Smooth muscle cell (in vitro differentiated cells): ENCODE data around the gene METTL23. TPM values are rescaled to one million over a fixed set of nuclear protein-coding genes. Genes with fewer than 3 reads are reported as not detected.
"Not testable (repeated sequence)": the region's sequence is repeated elsewhere in the genome, so short reads cannot be mapped to it uniquely, and the experiment has no call there.

Experiments
- DNase-seq: peaks from one replicate; lab custom pipeline; 2025; ENCODE audit not compliant: unreplicated experiment; lab: John Stamatoyannopoulos, UW
- H2AFZ ChIP-seq: fragments of 200-600 bp; sonication (generic); 2 replicates; pipeline ENCODE4 v1.6.0; 2016; ENCODE audit warnings: antibody characterized with exemption, low read depth, mild to moderate bottlenecking
- H3F3A ChIP-seq: fragments of 200-600 bp; sonication (generic); 2 replicates; pipeline ENCODE4 v1.6.0; 2017; ENCODE audit warnings: antibody characterized with exemption, low read depth
- H3K27ac ChIP-seq: fragments of 200-600 bp; sonication (generic); 2 replicates; pipeline ENCODE4 v1.5.1; 2016; ENCODE audit warnings: low read depth, mild to moderate bottlenecking
- H3K27me3 ChIP-seq: fragments of 200-600 bp; sonication (generic); 2 replicates; pipeline ENCODE4 v1.6.1; 2016; ENCODE audit warnings: low read depth, mild to moderate bottlenecking
- H3K36me3 ChIP-seq: fragments of 200-600 bp; sonication (generic); 2 replicates; pipeline ENCODE4 v1.5.1; 2016; ENCODE audit warnings: low read depth
- H3K4me1 ChIP-seq: fragments of 200-600 bp; sonication (generic); 2 replicates; pipeline ENCODE4 v1.5.1; 2016; ENCODE audit warnings: low read depth
- H3K4me2 ChIP-seq: fragments of 200-600 bp; sonication (generic); 2 replicates; pipeline ENCODE4 v1.6.0; 2016; ENCODE audit warnings: mild to moderate bottlenecking
- H3K4me3 ChIP-seq: fragments of 200-600 bp; sonication (generic); 2 replicates; pipeline ENCODE4 v1.5.1; 2016; ENCODE audit warnings: mild to moderate bottlenecking
- H3K79me2 ChIP-seq: fragments of 200-600 bp; sonication (generic); 2 replicates; pipeline ENCODE4 v1.6.0; 2016; ENCODE audit warnings: low read depth, mild to moderate bottlenecking
- H3K9ac ChIP-seq: fragments of 200-600 bp; sonication (generic); 2 replicates; pipeline ENCODE4 v1.6.0; 2016; ENCODE audit warnings: low read depth
- H3K9me3 ChIP-seq: fragments of 200-600 bp; sonication (generic); replicated peaks from 2 replicates; pipeline ENCODE4 v1.5.1; 2016; ENCODE audit warnings: low read depth
- H4K20me1 ChIP-seq: fragments of 200-600 bp; sonication (generic); 2 replicates; pipeline ENCODE4 v1.6.0; 2016; ENCODE audit warnings: low read depth
- CTCF ChIP-seq: fragments of 200-600 bp; sonication (generic); IDR thresholded peaks from 2 replicates; pipeline ENCODE4 v1.5.1; 2017; ENCODE audit warnings: borderline replicate concordance, mild to moderate bottlenecking, antibody characterized with exemption; ENCODE audit not compliant: insufficient read depth, poor library complexity, severe bottlenecking
- WGBS: methylation state at CpG from one replicate; pipeline ENCODE4 v1.1.7; 2016; ENCODE audit warnings: low lambda C conversion rate; 5-methylcytosine and 5-hydroxymethylcytosine counted together
- polyA plus RNA-seq: library from polyadenylated mRNA; unstranded; fragments of >200 nt; fragmentation: Nextera tagmentation; extraction: Ambion mirVana; gene quantifications from 2 replicates; pipeline ENCODE4 v1.2.1, GENCODE V29; 2016
- total RNA-seq: library from RNA; depleted of rRNA; stranded (reverse); fragments of >200 nt; gene quantifications from 2 replicates; pipeline ENCODE4 v1.2.3, GENCODE V29; 2014

Gene METTL23
- total and polyA plus RNA-seq, 2 experiments from 2014 or later = 28.2 to 47.1 TPM

GRCh38 chr17:76696763-76697701 is 29.6 kb upstream of the METTL23 start:
- H4K20me1 ChIP-seq = peaks cover 98% of the 10 kb centered on the region
- H3K4me1 ChIP-seq = peaks cover 41% of the 10 kb centered on the region
- H2AFZ ChIP-seq = no peak overlapping the region
- no peak for DNase-seq
- no peaks in the 10 kb centered on the region for H3K9me3 ChIP-seq
- H3K27ac ChIP-seq = no peak overlapping the region
- H3K4me3 ChIP-seq = no peak overlapping the region
- no peaks in the 10 kb centered on the region for H3K36me3 ChIP-seq
- peaks cover 13% of the 10 kb centered on the region for H3F3A ChIP-seq
- H3K79me2 ChIP-seq = peaks cover 68% of the 10 kb centered on the region
- H3K4me2 ChIP-seq = peak overlapping the region; percentile 66
- no peaks in the 10 kb centered on the region for H3K27me3 ChIP-seq
- WGBS = 81% methylated on average over 25 of the region's 25 CpGs
- H3K9ac ChIP-seq = no peak overlapping the region
- TF ChIP-seq CTCF = no peak

GRCh38 chr17:76697702-76698465 is 28.8 kb upstream of the METTL23 start:
- Histone ChIP-seq H3K4me2 (peak overlapping the region; percentile 66), H3K36me3 (no peaks in the 10 kb centered on the region), H3F3A (peaks cover 13% of the 10 kb centered on the region), H3K27ac (no peak overlapping the region), H3K9me3 (no peaks in the 10 kb centered on the region), H3K9ac (no peak overlapping the region), H3K79me2 (peaks cover 70% of the 10 kb centered on the region), H3K27me3 (no peaks in the 10 kb centered on the region), H4K20me1 (peaks cover 100% of the 10 kb centered on the region), H3K4me1 (peaks cover 41% of the 10 kb centered on the region), H2AFZ (no peak overlapping the region), H3K4me3 (no peak overlapping the region)
- 35% methylated on average over 15 of the region's 17 CpGs for WGBS
- no peak for DNase-seq
- TF ChIP-seq CTCF = no peak

- Histone ChIP-seq H3K4me1 (peaks cover 41% of the 10 kb centered on the region), H4K20me1 (peaks cover 100% of the 10 kb centered on the region), H3F3A (peaks cover 13% of the 10 kb centered on the region), H3K79me2 (peaks cover 72% of the 10 kb centered on the region)
- 93% methylated on average over 7 of the region's 7 CpGs for WGBS
- not testable (repeated sequence) for H3K4me2 ChIP-seq, DNase-seq, H3K4me3 ChIP-seq, H3K36me3 ChIP-seq, H3K27me3 ChIP-seq, H3K27ac ChIP-seq, H2AFZ ChIP-seq, H3K9ac ChIP-seq, H3K9me3 ChIP-seq
These were observed 28.1 kb upstream of the METTL23 start for GRCh38 chr17:76698466-76698977.

- DNase-seq = no peak
- H3K4me3 ChIP-seq = no peak overlapping the region
- H3K9me3 ChIP-seq = no peaks in the 10 kb centered on the region
- no peaks in the 10 kb centered on the region for H3K36me3 ChIP-seq
- peaks cover 98% of the 10 kb centered on the region for H4K20me1 ChIP-seq
- peaks cover 16% of the 10 kb centered on the region for H3F3A ChIP-seq
- peak overlapping the region; percentile 13 for H3K9ac ChIP-seq
- peak overlapping the region; percentile 85 for H3K4me2 ChIP-seq
- no peaks in the 10 kb centered on the region for H3K27me3 ChIP-seq
- H3K27ac ChIP-seq = peak overlapping the region; percentile 75
- H3K4me1 ChIP-seq = peaks cover 41% of the 10 kb centered on the region
- TF ChIP-seq CTCF = no peak
- no peak overlapping the region for H2AFZ ChIP-seq
- peaks cover 66% of the 10 kb centered on the region for H3K79me2 ChIP-seq
- WGBS = 79% methylated on average over 8 of the region's 8 CpGs
These were observed 26.4 kb upstream of the METTL23 start for GRCh38 chr17:76700270-76700616.
